UCSD-AML1 (cell line): Measurements from ENCODE around the gene ABCD3.
A peak's percentile ranks its signal among the peaks of the same experiment; 100 is the strongest.
"Not testable (repeated sequence)": the region's sequence is repeated elsewhere in the genome, so short reads cannot be mapped to it uniquely, and the experiment has no call there.

Source experiments
- DNase-seq: peaks from one replicate; lab custom pipeline; 2025; ENCODE audit not compliant: unreplicated experiment; lab: John Stamatoyannopoulos, UW

Gene ABCD3

DNA sequence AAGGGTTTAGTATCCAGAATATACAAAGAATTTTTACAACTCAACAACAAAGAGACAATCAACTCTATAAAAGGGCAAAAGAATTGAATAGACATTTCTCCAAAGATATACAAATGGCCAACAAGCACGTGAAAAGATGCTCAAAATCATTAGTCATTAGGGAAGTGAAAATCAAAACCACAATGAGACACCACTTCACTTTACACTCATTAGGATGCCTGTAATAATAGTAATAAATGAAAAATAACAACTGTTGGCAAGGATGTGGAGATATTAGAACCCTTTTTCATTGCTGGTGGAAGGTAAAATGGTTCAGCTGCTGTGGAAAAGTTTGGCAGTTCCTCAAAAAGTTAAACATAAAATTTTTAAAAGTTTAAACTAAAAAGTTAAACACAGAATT lies 7.0 kb upstream of the ABCD3 start:
- DNase-seq = no peak

GRCh38 chr1:94413311-94413710 lies 4.9 kb upstream of the ABCD3 start:
- DNase-seq = peak; percentile 30

DNA sequence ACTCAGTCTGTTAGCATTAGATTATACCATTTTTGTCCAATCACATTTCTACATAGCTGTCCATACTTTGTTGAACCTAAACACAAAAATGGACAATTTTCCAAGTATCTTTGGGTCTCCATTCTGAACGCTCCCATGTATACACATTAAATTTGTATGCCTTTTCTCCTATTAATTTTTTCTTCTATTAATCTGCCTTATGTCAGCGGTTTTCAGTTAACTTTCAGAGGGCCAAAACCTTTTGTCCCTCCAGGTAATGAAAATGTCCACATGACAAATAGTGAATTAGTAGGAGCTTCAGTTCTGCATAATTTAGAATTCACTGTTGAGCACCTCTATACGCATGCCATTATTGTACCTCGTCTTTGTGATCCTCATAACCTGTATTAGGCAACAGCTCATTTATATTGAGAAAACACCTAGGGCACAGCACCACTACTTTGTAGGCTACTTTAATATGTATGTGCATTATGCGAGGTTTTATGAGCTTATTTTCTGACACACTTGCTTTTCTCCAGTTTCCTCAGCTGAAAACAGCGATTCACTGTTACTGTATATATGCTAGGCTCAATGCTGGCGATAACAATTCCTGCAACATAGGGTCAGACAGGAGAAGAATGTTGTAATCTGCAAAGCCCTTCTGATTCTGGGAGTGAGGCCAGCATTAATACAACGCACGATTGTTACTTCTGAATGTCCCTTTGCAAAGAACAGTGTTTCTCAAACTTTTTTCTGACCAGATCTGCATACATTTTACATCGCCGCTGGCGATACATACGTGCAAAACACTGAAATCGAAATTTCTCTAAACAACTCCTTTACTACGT lies 1.1 kb upstream of the ABCD3 start:
- DNase-seq = no peak

GRCh38 chr1:94417728-94417977 lies 536 bp upstream of the ABCD3 start:
- no peak for DNase-seq

DNA sequence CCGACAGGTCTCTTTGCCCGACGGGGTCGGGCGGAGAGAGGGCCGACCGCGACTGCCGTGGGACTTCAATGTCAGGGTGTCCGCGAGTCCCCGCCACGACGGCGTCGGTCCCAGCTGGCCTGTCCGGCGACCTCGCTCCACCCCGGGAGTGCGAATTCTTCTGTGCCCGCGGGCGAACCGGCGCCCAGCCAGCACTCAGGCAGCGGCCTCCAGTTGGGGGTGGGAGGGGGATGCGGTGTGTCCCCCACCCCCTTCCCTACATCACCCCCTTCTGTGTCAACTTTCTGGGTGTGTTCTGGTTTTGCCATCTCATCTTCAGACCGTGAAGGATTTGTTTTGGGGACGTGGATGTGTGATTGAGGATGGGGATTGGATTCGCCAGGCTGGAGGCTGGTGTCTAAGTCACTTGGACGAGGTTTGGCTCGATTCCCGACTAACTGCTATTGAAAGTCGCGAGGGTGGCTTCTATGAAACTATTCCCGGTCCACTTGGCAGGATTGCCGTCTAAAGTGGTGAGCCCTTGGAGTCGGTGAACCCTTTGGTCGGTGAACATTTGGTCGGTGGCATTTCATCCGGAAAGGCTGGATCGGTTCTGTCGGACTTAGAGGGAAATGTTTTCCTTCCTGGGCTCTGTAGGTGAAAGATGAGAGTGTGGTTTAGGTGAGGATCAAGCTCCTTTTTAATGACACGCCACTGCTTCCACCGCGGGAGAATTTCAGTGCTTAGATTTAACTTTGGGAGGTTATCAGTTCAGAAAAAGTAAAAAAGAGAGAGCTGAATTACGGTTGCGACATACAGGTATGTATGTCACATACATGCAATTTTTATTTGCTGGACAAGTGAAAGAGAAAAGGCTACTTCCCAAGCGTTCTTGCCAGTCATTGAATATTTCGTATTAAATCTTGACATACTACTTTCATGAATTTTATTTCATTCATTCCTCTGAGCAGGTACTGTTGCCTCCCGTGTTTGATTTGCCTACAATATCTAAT lies 771 bp downstream of the ABCD3 start:
- DNase-seq = peak; percentile 53

DNA sequence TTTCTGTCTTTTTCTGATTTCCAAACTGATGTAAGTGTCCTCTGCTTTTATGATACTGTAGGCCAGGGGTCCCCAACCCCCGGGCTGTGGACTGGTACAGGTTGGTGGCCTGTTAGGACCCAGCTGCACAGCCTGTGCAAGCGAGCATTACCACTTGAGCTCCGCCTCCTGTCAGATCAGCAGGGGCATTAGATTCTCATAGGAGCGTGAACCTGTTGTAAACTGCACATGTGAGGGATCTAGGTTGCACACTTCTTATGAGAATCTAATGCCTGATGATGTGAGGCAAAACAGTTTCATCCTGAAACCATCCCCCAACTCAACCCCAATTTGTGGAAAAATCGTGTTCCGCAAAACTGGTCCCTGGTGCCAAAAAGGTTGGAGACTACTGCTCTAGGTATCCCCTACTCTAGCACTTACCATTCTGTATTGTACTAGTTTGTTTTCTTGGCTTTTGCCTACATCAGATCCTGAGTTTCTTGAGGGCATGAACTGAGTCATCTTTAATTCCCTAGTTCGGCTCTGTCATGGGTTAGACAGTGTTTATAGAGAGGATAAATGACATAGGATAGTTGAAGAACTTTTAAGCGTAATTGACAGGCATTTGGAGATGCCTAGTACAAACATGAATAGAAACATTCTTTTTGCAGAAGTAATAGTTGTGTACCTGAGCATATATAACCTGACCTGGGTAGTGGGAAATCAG lies 4.1 kb downstream of the ABCD3 start:
- DNase-seq = no peak

- no peak for DNase-seq
These were observed 7.8 kb downstream of the ABCD3 start for GRCh38 chr1:94425821-94426484.

DNA sequence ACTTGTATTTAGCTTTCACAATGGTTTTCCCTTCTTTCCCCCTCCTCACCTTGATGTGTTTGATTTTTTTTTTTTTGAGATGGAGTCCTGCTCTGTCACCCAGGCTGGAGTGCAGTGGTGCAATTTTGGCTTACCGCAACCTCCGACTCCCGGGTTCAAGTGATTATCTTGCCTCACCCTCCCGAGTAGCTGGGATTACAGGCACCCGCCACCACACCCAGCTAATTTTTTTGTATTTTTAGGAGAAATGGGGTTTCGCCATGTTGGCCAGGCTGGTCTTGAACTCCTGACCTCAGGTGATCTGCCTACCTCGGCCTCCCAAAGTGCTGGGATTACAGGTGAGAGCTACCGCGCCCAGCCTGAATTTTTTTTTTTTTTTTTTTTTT lies 8.3 kb downstream of the ABCD3 start:
- DNase-seq = not testable (repeated sequence)

DNA sequence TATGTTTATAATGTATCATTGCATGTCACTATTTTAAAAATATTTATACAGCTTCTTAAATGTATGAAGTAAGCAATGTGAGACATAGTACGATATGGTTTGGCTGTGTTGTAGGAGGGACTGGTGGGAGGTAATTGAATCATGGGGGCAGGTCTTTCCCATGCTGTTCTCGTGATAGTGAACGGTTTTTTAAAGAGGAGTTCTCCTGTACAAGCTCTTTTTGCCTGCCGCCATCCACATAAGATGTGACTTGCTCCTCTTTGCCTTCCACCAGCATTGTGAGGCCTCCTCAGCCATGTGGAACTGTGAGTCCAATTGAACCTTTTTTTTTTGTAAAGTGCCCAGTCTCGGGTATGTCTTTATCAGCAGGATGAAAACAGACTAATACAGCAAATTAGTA lies 10.3 kb downstream of the ABCD3 start:
- DNase-seq = no peak

DNA sequence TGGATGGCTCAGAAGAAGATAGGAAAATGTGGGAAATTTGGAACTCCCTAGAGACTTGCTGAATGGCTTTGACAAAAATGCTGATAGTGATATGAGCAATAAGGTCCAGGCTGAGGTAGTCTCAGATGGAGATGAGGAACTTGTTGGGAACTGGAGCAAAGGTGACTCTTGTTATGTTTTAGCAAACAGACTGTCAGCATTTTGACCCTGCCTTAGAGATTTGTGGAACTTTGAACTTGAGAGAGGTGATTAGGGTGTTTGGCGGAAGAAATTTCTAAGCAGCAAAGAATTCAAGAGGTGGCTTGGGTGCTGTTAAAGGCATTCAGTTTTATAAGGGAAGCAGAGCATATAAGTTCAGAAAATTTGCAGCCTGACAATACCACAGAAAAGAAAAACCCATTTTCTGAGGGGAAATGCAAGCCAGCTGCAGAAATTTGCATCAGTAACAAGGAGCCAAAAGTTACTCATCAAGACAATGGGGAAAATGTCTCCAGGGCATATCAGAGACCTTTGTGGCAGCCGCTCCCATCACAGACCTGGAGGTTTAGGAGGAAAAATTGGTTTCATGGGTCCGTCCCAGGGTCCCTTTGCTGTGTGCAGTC lies 10.8 kb downstream of the ABCD3 start:
- DNase-seq = not testable (repeated sequence)

- not testable (repeated sequence) for DNase-seq
These were observed 11.9 kb downstream of the ABCD3 start for GRCh38 chr1:94430066-94430465.

GRCh38 chr1:94433866-94434265 lies 15.7 kb downstream of the ABCD3 start:
- DNase-seq = no peak

DNA sequence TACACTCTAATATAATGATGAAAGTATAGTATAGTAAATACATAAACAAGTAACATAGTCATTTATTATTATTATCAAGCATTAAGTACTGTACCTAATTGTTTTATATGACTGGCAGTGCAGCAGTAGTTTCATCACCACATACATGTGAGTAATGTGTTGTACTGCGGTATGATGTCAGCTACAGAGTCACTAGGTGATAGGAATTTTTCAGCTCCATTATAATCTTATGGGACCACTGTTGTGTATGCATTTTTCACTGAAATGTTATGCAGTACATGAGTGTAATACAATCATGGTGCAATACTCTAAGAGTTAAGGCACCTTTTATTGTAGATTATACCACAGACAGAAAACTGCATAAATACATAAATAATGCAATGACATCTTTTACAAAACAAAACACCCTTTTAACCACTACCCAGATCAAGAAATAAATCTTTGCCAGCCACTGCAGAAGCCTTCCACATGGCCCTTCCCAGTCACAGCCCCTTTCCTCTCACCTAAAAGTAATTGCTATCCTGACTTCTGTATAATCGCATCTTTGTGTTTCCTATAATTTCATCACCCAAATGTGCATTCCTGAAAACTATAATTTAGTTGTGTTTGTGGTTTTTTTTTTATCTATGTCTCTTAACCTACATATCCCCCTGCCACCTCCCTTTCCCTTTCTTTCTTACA lies 16.3 kb downstream of the ABCD3 start:
- DNase-seq = no peak

GRCh38 chr1:94438692-94439276 lies 20.6 kb downstream of the ABCD3 start:
- no peak for DNase-seq

DNA sequence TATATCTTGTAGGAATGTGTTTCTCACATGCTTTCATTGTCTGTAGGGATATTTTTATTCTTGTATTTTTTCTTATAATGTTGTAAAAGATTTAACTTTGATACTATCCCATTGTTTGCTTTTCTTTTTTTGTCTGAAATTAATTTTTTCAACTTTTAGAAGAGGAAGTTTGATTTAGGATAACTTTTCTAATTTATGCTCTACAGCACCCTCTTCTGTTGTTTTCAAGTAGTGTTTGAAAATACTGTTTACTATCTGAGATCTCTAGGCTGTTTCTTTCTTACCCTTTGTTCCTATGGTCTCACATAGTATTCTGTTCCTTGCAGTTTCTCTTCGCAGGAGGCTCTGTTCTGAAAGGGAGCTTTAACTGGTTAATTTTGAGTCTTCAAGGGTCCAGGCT lies 21.9 kb downstream of the ABCD3 start:
- no peak for DNase-seq

DNA sequence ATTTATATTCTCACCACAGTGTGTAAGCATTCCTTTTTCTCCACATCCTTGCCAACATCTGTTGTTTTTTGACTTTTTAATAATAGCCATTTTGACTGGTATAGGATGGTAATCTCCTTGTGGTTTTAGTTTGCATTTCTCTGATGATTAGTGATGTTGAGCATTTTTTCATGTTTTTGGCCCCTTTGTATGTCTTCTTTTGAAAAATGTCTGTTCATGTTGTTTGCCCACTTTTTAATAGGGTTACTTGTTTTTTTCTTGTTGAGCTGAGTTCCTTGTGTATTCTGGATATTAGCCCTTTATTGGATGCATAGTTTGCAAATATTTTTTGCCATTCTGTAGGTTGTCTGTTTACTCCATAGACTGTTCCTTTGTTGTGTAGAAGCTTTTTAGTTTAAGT lies 24.9 kb downstream of the ABCD3 start:
- DNase-seq = not testable (repeated sequence)

DNA sequence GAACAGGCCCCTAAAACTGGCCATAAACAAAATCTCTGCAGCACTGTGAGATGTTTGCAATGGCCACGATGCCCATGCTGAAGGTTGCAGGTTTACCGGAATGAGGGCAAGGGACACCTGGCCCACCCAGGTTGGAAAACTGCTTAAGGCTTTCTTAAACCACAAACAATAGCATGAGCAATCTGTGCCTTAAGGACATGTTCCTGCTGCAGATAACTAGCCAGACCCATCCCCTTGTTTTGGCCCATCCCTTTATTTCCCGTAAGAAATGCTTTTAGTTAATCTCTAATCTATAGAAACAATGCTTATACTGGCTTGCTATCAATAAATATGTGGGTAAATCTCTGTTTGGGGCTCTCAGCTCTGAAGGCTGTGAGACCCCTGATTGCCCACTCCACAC lies 26.6 kb downstream of the ABCD3 start:
- DNase-seq = not testable (repeated sequence)

- DNase-seq = not testable (repeated sequence)
These were observed 27.5 kb downstream of the ABCD3 start for GRCh38 chr1:94445733-94446132.

DNA sequence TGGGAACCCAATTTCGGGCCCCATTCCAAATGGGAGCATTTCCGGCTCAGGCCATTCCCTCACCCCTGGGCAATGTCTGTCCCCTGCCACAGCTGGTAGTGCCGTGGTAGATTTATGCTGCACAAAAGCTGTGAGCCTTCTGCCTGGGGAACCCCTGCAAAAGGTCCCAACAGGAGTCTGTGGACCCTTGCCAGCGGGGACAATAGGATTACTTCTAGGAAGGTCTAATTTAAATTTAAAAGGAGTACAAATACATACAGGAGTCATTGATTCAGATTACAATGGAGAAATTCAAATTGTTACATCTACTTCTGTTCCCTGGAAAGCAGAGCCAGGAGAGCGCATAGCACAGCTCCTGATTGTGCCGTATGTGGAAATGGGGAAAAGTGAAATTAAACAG lies 28.0 kb downstream of the ABCD3 start:
- DNase-seq = not testable (repeated sequence)

- DNase-seq = not testable (repeated sequence)
These were observed 30.6 kb downstream of the ABCD3 start for GRCh38 chr1:94448741-94449140.
